ENCODE data around the gene HPX. TPM values are rescaled to one million over a fixed set of nuclear protein-coding genes. Genes with fewer than 3 reads are reported as not detected.

Gene HPX
- total RNA-seq, 1 donor from 2014 or later, result 1.7 TPM

DNA sequence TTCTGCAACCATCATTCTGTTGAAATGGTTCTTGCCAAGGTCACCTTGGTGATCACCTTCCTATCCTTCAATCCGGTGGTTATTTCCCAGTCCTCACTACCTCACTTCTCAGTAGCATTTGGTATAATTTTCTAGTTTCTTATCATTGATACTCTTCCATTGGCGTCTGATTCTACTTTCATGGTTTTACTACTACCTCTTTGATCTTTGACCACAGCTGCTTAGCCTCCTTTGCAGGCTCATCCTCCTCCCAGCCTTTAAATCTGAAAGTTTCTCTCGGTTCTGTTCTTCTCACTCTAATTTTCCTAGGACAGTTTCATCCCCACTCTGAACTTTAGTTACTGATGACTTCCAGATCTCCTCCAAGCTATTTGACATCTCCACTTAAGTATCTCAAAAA lies 45.5 kb upstream of the HPX start:
- H3K9ac ChIP-seq (ENCODE audit: low read length), result no peak overlapping the region
- FAIRE-seq, result no peak
- H3K4me3 ChIP-seq (ENCODE audit: insufficient read depth, low read depth, low read length), result no peak overlapping the region
- H3K79me2 ChIP-seq (ENCODE audit: insufficient read depth, low read length), result peaks cover 26% of the 10 kb centered on the region
- no peak overlapping the region for H3K4me2 ChIP-seq (ENCODE audit: low read length)
- H3K4me1 ChIP-seq (ENCODE audit: insufficient read depth, low read length), result peaks cover 8% of the 10 kb centered on the region
- H3K27ac ChIP-seq (ENCODE audit: low read depth, low read length), result no peak overlapping the region
- H3K36me3 ChIP-seq (ENCODE audit: insufficient read depth, low read length), result peaks cover 32% of the 10 kb centered on the region
- Mint-ChIP-seq H3K4me3 (ENCODE audit: unreplicated experiment) (no peak overlapping the region), H3K9me3 (ENCODE audit: unreplicated experiment) (no peaks in the 10 kb centered on the region), H3K27ac (ENCODE audit: unreplicated experiment) (no peak overlapping the region), H3K27me3 (ENCODE audit: low read depth, unreplicated experiment) (no peaks in the 10 kb centered on the region), H3K4me1 (ENCODE audit: low read depth, unreplicated experiment) (peaks cover 14% of the 10 kb centered on the region), H3K36me3 (ENCODE audit: low read depth, unreplicated experiment) (no peaks in the 10 kb centered on the region)
- H3K27me3 ChIP-seq (ENCODE audit: insufficient read depth, low read length), result no peaks in the 10 kb centered on the region
- TF ChIP-seq, protein P1, sequence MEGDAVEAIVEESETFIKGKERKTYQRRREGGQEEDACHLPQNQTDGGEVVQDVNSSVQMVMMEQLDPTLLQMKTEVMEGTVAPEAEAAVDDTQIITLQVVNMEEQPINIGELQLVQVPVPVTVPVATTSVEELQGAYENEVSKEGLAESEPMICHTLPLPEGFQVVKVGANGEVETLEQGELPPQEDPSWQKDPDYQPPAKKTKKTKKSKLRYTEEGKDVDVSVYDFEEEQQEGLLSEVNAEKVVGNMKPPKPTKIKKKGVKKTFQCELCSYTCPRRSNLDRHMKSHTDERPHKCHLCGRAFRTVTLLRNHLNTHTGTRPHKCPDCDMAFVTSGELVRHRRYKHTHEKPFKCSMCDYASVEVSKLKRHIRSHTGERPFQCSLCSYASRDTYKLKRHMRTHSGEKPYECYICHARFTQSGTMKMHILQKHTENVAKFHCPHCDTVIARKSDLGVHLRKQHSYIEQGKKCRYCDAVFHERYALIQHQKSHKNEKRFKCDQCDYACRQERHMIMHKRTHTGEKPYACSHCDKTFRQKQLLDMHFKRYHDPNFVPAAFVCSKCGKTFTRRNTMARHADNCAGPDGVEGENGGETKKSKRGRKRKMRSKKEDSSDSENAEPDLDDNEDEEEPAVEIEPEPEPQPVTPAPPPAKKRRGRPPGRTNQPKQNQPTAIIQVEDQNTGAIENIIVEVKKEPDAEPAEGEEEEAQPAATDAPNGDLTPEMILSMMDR (IDR thresholded peaks at IDR 0.05; ENCODE audit: insufficient read depth, low read depth, low read length), result no peak
- TF ChIP-seq EZH2 (IDR thresholded peaks at IDR 0.05; ENCODE audit: insufficient read depth, low read length), result no peak
- H4K20me1 ChIP-seq (ENCODE audit: insufficient read depth, low read length), result peaks cover 30% of the 10 kb centered on the region
- no peak overlapping the region for H2AFZ ChIP-seq (ENCODE audit: low read depth, low read length)
- H3K9me3 ChIP-seq (ENCODE audit: insufficient read depth, low read depth, low read length), result no peaks in the 10 kb centered on the region
- no peak for DNase-seq (ENCODE audit: low read depth)

DNA sequence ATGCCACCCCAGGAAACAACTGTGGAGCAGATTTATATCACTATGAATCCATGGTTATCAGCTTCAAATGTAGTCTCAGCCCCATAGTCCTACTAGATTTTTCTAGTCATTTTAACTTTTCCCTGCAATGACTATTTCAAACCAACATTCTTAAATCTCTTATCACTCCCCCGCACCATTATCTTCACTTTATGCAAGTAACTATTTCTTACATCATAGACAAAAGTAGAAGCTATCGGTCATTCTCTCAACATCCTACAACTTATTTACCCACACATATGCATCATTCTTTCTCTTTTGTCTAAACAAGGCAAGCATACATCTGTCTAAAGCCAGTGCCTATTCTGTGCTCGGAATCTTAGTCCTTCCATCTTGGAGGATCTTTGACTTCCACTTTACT lies 44.9 kb upstream of the HPX start:
- no peaks in the 10 kb centered on the region for H3K36me3 Mint-ChIP-seq (ENCODE audit: low read depth, unreplicated experiment)
- H3K9ac ChIP-seq (ENCODE audit: low read length), result no peak overlapping the region
- no peaks in the 10 kb centered on the region for H3K9me3 ChIP-seq (ENCODE audit: insufficient read depth, low read depth, low read length)
- no peak for FAIRE-seq
- no peaks in the 10 kb centered on the region for H3K27me3 ChIP-seq (ENCODE audit: insufficient read depth, low read length)
- TF ChIP-seq, protein P1 (IDR thresholded peaks at IDR 0.05; ENCODE audit: insufficient read depth, low read depth, low read length), result no peak
- H3K4me3 ChIP-seq (ENCODE audit: insufficient read depth, low read depth, low read length), result no peak overlapping the region
- H4K20me1 ChIP-seq (ENCODE audit: insufficient read depth, low read length), result peaks cover 30% of the 10 kb centered on the region
- no peaks in the 10 kb centered on the region for H3K27me3 Mint-ChIP-seq (ENCODE audit: low read depth, unreplicated experiment)
- H3K4me3 Mint-ChIP-seq (ENCODE audit: unreplicated experiment), result no peak overlapping the region
- H3K9me3 Mint-ChIP-seq (ENCODE audit: unreplicated experiment), result no peaks in the 10 kb centered on the region
- H3K27ac ChIP-seq (ENCODE audit: low read depth, low read length), result no peak overlapping the region
- H3K36me3 ChIP-seq (ENCODE audit: insufficient read depth, low read length), result peaks cover 32% of the 10 kb centered on the region
- DNase-seq (ENCODE audit: low read depth), result no peak
- H3K27ac Mint-ChIP-seq (ENCODE audit: unreplicated experiment), result no peak overlapping the region
- no peak overlapping the region for H3K4me2 ChIP-seq (ENCODE audit: low read length)
- H3K4me1 Mint-ChIP-seq (ENCODE audit: low read depth, unreplicated experiment), result peaks cover 14% of the 10 kb centered on the region
- H2AFZ ChIP-seq (ENCODE audit: low read depth, low read length), result no peak overlapping the region
- H3K4me1 ChIP-seq (ENCODE audit: insufficient read depth, low read length), result peaks cover 8% of the 10 kb centered on the region
- H3K79me2 ChIP-seq (ENCODE audit: insufficient read depth, low read length), result peaks cover 32% of the 10 kb centered on the region

DNA sequence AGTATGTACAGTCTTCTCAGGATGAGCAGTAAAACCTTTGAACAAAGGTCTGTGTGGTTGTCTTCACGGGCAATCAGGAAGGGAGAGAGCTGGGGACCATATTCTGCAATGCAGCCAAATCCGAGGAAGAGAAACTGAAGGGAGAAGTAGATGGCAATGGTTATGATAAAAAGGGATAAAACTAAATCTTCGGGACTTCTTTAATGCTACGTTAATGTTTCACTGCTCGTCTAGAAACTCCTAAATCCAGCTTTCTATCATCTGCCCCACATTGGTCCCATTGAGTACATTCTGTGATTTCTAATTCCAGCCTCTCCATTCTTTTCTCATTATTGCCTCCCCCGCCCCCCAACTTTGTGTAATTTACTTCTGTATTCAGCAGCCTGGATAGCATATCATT lies 42.2 kb upstream of the HPX start:
- no peak overlapping the region for H3K27ac Mint-ChIP-seq (ENCODE audit: unreplicated experiment)
- Histone ChIP-seq H3K4me2 (ENCODE audit: low read length) (peak overlapping the region; percentile 94), H2AFZ (ENCODE audit: low read depth, low read length) (no peak overlapping the region)

More for the DNA sequence above, 42.2 kb upstream of the HPX start:
- Mint-ChIP-seq H3K4me1 (ENCODE audit: low read depth, unreplicated experiment) (peaks cover 26% of the 10 kb centered on the region), H3K4me3 (ENCODE audit: unreplicated experiment) (peak overlapping the region; percentile 97), H3K27me3 (ENCODE audit: low read depth, unreplicated experiment) (no peaks in the 10 kb centered on the region), H3K36me3 (ENCODE audit: low read depth, unreplicated experiment) (peaks cover 9% of the 10 kb centered on the region), H3K9me3 (ENCODE audit: unreplicated experiment) (no peaks in the 10 kb centered on the region)
- Histone ChIP-seq H3K4me1 (ENCODE audit: insufficient read depth, low read length) (peaks cover 16% of the 10 kb centered on the region), H3K27me3 (ENCODE audit: insufficient read depth, low read length) (no peaks in the 10 kb centered on the region), H3K4me3 (ENCODE audit: insufficient read depth, low read depth, low read length) (no peak overlapping the region), H3K9ac (ENCODE audit: low read length) (peak overlapping the region; percentile 99), H3K9me3 (ENCODE audit: insufficient read depth, low read depth, low read length) (no peaks in the 10 kb centered on the region), H3K36me3 (ENCODE audit: insufficient read depth, low read length) (peaks cover 39% of the 10 kb centered on the region), H3K27ac (ENCODE audit: low read depth, low read length) (no peak overlapping the region), H4K20me1 (ENCODE audit: insufficient read depth, low read length) (peaks cover 36% of the 10 kb centered on the region), H3K79me2 (ENCODE audit: insufficient read depth, low read length) (peaks cover 53% of the 10 kb centered on the region)
- DNase-seq (ENCODE audit: low read depth), result no peak
- no peak for FAIRE-seq
- TF ChIP-seq EZH2 (IDR thresholded peaks at IDR 0.05; ENCODE audit: insufficient read depth, low read length), result no peak
- TF ChIP-seq, protein P1 (IDR thresholded peaks at IDR 0.05; ENCODE audit: insufficient read depth, low read depth, low read length), result no peak

Measured in astrocyte (in vitro differentiated cells and primary cell).